Mammary epithelial cell (primary cell): ENCODE data around the gene HSPA1B.
"Not testable (repeated sequence)": the region's sequence is repeated elsewhere in the genome, so short reads cannot be mapped to it uniquely, and the experiment has no call there.

Source experiments
- EZH2 ChIP-seq: IDR thresholded peaks from 2 replicates; pipeline ENCODE4 v1.6.1; 2012; ENCODE audit warnings: low read length, inconsistent platforms, borderline replicate concordance
- TF ChIP-seq, protein P1 (sequence below), 2 donors: IDR thresholded peaks in 1 of 2; conservative IDR thresholded peaks in 1 of 2; 2 replicates each; pipeline ENCODE4 v1.5.1; 2011 to 2012; ENCODE audit warnings: inconsistent platforms in 2 of 2, low read length in 2 of 2, mild to moderate bottlenecking in 2 of 2, control low read depth in 1 of 2, low read depth in 1 of 2; ENCODE audit not compliant: insufficient read depth in 1 of 2; ENCODE audit errors: extremely low read depth in 1 of 2

DNA sequence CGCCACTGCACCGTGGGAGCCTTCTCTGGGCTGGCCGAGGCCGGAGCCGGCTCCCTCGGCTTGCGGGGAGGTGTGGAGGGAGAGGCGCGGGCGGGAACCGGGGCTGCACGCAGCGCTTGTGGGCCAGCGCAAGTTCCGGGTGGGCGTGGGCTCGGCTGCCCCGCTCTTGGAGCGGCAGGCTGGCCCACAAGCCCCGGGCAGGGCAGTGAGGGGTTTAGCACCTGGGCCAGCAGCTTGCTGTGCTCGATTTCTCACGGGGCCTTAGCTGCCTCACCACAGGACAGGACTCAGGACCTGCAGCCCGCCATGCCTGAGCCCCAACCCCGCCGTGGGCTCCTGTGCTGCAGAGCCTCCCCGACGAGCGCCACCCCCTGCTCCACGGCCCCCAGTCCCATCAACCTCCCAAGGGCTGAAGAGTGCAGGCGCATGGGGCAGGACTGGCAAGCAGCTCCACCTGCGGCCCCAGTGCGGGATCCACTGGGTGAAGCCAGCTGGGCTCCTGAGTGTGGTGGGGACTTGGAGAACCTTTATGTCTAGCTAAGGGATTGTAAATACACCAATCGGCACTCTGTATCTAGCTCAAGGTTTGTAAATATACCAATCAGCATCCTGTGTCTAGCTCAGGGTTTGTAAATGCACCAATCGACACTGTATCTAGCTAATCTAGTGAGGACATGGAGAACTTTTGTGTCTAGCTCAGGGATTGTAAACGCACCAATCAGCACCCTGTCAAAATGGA, 24.6 kb downstream of the HSPA1B start:
- TF ChIP-seq, protein P1, sequence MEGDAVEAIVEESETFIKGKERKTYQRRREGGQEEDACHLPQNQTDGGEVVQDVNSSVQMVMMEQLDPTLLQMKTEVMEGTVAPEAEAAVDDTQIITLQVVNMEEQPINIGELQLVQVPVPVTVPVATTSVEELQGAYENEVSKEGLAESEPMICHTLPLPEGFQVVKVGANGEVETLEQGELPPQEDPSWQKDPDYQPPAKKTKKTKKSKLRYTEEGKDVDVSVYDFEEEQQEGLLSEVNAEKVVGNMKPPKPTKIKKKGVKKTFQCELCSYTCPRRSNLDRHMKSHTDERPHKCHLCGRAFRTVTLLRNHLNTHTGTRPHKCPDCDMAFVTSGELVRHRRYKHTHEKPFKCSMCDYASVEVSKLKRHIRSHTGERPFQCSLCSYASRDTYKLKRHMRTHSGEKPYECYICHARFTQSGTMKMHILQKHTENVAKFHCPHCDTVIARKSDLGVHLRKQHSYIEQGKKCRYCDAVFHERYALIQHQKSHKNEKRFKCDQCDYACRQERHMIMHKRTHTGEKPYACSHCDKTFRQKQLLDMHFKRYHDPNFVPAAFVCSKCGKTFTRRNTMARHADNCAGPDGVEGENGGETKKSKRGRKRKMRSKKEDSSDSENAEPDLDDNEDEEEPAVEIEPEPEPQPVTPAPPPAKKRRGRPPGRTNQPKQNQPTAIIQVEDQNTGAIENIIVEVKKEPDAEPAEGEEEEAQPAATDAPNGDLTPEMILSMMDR (conservative IDR thresholded peaks at IDR 0.05 in 1 of 2, IDR thresholded peaks at IDR 0.05 in 1 of 2; ENCODE audit: extremely low read depth in 1 of 2, insufficient read depth in 1 of 2, low read depth in 1 of 2, low read length in 2 of 2): not testable (repeated sequence)
- not testable (repeated sequence) for TF ChIP-seq EZH2
